Colonic mucosa (tissue), 4 donors: ENCODE data around the gene ASCL5. TPM values are rescaled to one million over a fixed set of nuclear protein-coding genes. Genes with fewer than 3 reads are reported as not detected.

ENCODE experiments used
- DNase-seq: peaks from one replicate; pipeline ENCODE4 v3.0.0-alpha.2; 2020
- H3K27ac ChIP-seq: fragments of 200-600 bp; one replicate; pipeline ENCODE4 v1.8.0; 2021
- H3K27me3 ChIP-seq: fragments of 200-600 bp; one replicate; pipeline ENCODE4 v1.8.0; 2021
- H3K36me3 ChIP-seq: fragments of 200-600 bp; one replicate; pipeline ENCODE4 v1.8.0; 2021
- H3K4me1 ChIP-seq: fragments of 200-600 bp; one replicate; pipeline ENCODE4 v1.8.0; 2021; ENCODE audit warnings: mild to moderate bottlenecking
- H3K4me3 ChIP-seq: fragments of 200-600 bp; one replicate; pipeline ENCODE4 v1.8.0; 2021
- H3K9ac ChIP-seq, 2 donors: one replicate each; pipeline ENCODE4 v1.7.0; 2013; ENCODE audit warnings: control low read depth in 2 of 2, low read depth in 2 of 2, low read length in 2 of 2
- H3K9me3 ChIP-seq: fragments of 200-600 bp; one replicate; pipeline ENCODE4 v1.8.0; 2021
- CTCF ChIP-seq: fragments of 200-600 bp; IDR thresholded peaks from one replicate; pipeline ENCODE4 v1.8.0; 2022; ENCODE audit warnings: antibody characterized with exemption, mild to moderate bottlenecking
- intact Hi-C: fragments of 100-400 bp; cut with DNase I; formaldehyde crosslinking; loops from one replicate; pipeline ENCODE4 v1.14.1; 2022
- total RNA-seq, 2 donors: library from RNA; stranded (reverse); fragmentation: NEBNext Ultra II Directional in 1 of 2; extraction: Animal tissue kit (Norgen Biotek cat#: 25700) in 1 of 2; gene quantifications; one replicate each; pipeline ENCODE4 v1.2.1, GENCODE V29; 2021
- donor health status: healthy.
- donor health status: DM: no; HTN: no; CAD: no.
- donor health status: DM: no; HTN: no; CAD: no.

ASCL5 gene
- total RNA-seq, 2 donors from 2014 or later = not detected

- no peak overlapping the region for H3K4me3 ChIP-seq
- H3K9ac ChIP-seq = no peak overlapping the region
- H3K27ac ChIP-seq = no peak overlapping the region
- TF ChIP-seq CTCF = no peak
- H3K27me3 ChIP-seq = no peaks in the 10 kb centered on the region
- H3K36me3 ChIP-seq = no peaks in the 10 kb centered on the region
- H3K9me3 ChIP-seq = no peaks in the 10 kb centered on the region
- no peak for DNase-seq
- intact Hi-C loops = no loop called here
- peaks cover 5% of the 10 kb centered on the region for H3K4me1 ChIP-seq
Measured at GRCh38 chr1:201156346-201156745, 29.4 kb upstream of the ASCL5 start.

DNA sequence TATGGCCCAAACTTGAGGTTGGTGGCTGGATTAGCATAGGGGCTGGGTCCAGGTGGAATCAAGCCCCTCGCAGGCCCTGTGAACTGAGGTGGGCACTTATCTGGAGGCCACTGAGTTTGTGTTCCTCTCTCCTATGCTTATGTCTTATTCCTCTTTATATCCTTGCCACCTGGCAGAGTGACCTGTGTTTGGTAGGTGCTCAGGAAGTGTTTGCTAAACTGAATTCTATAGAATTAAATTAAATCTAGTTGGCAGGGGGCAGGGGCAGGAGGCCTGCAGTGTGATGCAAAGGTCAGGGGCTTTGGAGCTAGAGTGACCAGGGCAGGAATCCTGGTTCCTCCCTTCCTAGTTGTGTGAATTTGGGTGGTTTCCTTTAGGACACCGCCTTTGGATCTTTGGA is 28.4 kb upstream of the ASCL5 start:
- Histone ChIP-seq H3K36me3 (no peaks in the 10 kb centered on the region), H3K9ac (no peak overlapping the region), H3K27ac (no peak overlapping the region), H3K27me3 (no peaks in the 10 kb centered on the region), H3K9me3 (no peaks in the 10 kb centered on the region), H3K4me3 (no peak overlapping the region), H3K4me1 (peaks cover 5% of the 10 kb centered on the region)
- no peak for DNase-seq
- intact Hi-C loops = no loop called here
- no peak for TF ChIP-seq CTCF

- peak within 1 kb of the TSS; percentile 30 to 68 for H3K9ac ChIP-seq
- no peak for TF ChIP-seq CTCF
- H3K27ac ChIP-seq = no peak within 1 kb of the TSS
- intact Hi-C loops = no loop called here
- H3K4me3 ChIP-seq = peak within 1 kb of the TSS; percentile 72
- H3K4me1 ChIP-seq = peaks cover 5% of the 10 kb centered on the region
- H3K27me3 ChIP-seq = no peaks in the 10 kb centered on the region
- peak; percentile 100 for DNase-seq
- H3K36me3 ChIP-seq = no peaks in the 10 kb centered on the region
- no peaks in the 10 kb centered on the region for H3K9me3 ChIP-seq
Measured at GRCh38 chr1:201154389-201155165, 27.6 kb upstream of the ASCL5 start, which contains the start of gene TMEM9. Gene TMEM9, minus strand, starts transcription at chr1:201154474. Its CDS starts 551 bp downstream, at chr1:201153923.

- no peak for TF ChIP-seq CTCF
- no peak overlapping the region for H3K27ac ChIP-seq
- intact Hi-C loops = no loop called here
- peak overlapping the region; percentile 72 for H3K4me3 ChIP-seq
- H3K9ac ChIP-seq = peak overlapping the region; percentile 30 to 68
- peaks cover 5% of the 10 kb centered on the region for H3K4me1 ChIP-seq
- no peaks in the 10 kb centered on the region for H3K9me3 ChIP-seq
- no peaks in the 10 kb centered on the region for H3K36me3 ChIP-seq
- no peaks in the 10 kb centered on the region for H3K27me3 ChIP-seq
- no peak for DNase-seq
Measured at GRCh38 chr1:201153474-201154388, 26.7 kb upstream of the ASCL5 start.

DNA sequence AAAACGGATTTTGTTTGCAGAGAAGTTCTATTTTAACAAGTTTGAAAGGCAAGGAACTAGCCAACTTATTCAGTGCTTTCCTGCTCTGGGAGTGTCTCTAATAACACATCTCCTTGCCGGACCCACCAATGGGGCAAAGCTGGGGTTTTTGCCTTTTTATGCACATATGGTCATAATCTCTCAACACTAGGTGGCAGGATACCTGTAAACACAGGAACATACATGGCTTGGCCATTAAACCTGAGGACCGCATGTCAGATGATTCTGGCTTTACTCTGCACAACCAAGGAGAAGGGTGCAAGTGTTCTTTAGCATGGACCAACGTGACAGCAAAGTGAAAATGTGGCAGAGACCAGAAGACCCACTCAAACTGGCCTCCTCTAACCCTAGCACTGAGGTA is 22.4 kb upstream of the ASCL5 start:
- no peak overlapping the region for H3K27ac ChIP-seq
- H3K9me3 ChIP-seq = no peaks in the 10 kb centered on the region
- H3K4me3 ChIP-seq = no peak overlapping the region
- peaks cover 5% of the 10 kb centered on the region for H3K4me1 ChIP-seq
- intact Hi-C loops = loop anchor here (2.0 kb wide), 1 partner anchor 73 kb away; no protein-coding TSS in a partner anchor
- no peak overlapping the region for H3K9ac ChIP-seq
- H3K27me3 ChIP-seq = no peaks in the 10 kb centered on the region
- no peaks in the 10 kb centered on the region for H3K36me3 ChIP-seq
- peak; percentile 49 for TF ChIP-seq CTCF
- DNase-seq = no peak
